Tracheal epithelial cell (primary cell): Measurements from ENCODE around the gene TBC1D22A. TPM values are rescaled to one million over a fixed set of nuclear protein-coding genes. Genes with fewer than 3 reads are reported as not detected.

Source experiments
- total RNA-seq: library from RNA; depleted of rRNA; stranded (reverse); fragments of >200 nt; gene quantifications from 2 replicates; pipeline ENCODE4 v1.2.1, GENCODE V29; 2014

Gene TBC1D22A
- total RNA-seq = 14.0 and 14.3 TPM in 2 replicates

DNA sequence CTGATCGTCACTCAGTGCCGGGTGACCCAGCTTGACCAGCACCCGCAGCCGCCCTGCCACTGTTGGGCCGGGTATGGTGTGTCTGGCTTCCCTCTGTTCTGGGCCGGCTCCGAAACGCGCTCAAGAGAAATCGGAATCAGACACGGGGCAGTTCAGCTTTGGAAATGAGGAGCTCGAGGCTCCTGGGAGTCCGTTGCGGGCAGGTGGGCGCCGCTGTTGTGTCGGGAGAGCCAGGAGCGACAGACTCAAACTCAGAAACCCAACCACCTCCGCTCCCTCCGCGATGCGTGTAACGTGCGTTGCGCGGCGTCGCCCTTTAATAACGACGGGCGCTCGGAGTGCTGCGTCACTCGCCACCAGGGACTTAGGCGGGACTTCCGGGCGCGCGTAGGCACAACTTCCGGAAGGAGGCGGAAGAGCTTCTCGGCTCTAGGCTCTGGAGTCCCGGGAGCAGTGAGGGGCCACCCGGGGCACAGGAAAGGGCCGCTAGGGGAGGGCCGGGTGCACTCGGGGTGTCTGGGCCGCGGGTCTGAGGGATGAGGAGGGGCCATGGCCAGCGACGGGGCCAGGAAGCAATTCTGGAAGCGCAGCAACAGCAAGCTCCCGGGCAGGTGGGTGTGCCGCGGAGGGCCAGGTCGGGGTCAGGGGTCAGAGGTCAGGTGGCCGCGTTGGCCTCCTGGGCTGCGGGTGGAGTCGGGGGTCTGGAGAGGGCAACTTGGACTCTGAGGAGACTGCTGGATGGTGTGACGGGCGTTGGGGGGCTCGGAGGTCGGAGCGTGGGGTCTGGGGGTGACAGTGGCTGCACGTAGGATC is at the start of gene TBC1D22A:
TSS of gene TBC1D22A (plus strand) at position 413 of the 813 bp plus-strand sequence. CDS start at position 550, 137 bp downstream.

GRCh38 chr22:46737976-46738646 is 24.3 kb upstream of the TBC1D22A start, which contains the start of gene CERK:
CERK (minus strand) TSS chr22:46738252; CDS start chr22:46738148, 104 bp downstream.

Other genes with a start within 250 kb of the TBC1D22A start
- 51.2 and 81.2 TPM in 2 replicates for gene CELSR1, start 225.0 kb upstream of the TBC1D22A start, total RNA-seq
- gene GRAMD4, start 142.3 kb upstream of the TBC1D22A start, total RNA-seq = 40.5 and 55.4 TPM in 2 replicates
- 14.7 and 38.2 TPM in 2 replicates for gene CERK, start 24.4 kb upstream of the TBC1D22A start, total RNA-seq